ENCODE measurements around the gene TMPRSS6. TPM values are rescaled to one million over a fixed set of nuclear protein-coding genes. Genes with fewer than 3 reads are reported as not detected.

Gene TMPRSS6
- total RNA-seq, 4 donors from 2014 or later: not detected

DNA sequence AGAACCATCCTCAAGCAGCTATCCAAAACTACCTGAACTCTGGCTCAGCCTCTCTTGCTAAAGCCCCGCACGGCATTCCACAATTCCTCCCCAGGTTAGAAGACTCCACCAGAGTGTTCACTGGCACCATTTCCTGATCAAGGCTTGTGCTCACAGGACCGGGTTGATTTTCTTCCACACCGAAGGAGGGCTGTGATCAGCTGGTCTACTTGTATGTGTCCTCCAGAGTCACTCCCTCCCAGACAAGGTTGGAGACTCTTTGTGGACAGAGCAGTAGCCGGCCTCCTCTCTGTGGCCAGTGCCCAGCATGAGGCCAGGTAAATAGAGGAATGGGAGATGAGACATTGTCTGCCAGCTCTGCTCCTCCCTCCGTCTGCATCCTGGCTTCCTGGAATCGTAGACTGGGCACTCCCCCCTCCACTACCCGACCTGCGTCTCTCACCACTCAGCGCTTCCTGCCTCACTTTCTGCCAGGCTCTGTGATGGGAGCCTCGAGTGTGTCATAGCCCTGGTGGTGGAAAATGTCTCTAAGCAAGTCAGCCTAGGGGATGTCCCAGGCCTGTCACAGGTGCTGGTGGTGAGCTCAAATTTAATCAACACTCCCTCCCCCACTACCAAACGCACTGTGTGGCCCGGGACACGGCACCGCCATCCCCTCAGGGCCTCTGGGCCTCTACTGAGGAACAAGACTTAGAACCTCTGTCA, 12.5 kb upstream of the TMPRSS6 start:
- TF ChIP-seq CTCF (IDR thresholded peaks at IDR 0.05; ENCODE audit: low read depth): no peak

- TF ChIP-seq CTCF (IDR thresholded peaks at IDR 0.05; ENCODE audit: low read depth): no peak
Measured at GRCh38 chr22:37120569-37121340, 11.2 kb upstream of the TMPRSS6 start.

GRCh38 chr22:37119872-37120271, 10.4 kb upstream of the TMPRSS6 start:
- TF ChIP-seq CTCF (IDR thresholded peaks at IDR 0.05; ENCODE audit: low read depth): no peak

GRCh38 chr22:37118083-37118482, 8.6 kb upstream of the TMPRSS6 start:
- TF ChIP-seq CTCF (IDR thresholded peaks at IDR 0.05; ENCODE audit: low read depth): no peak

GRCh38 chr22:37117092-37117491, 7.6 kb upstream of the TMPRSS6 start:
- TF ChIP-seq CTCF (IDR thresholded peaks at IDR 0.05; ENCODE audit: low read depth): no peak

DNA sequence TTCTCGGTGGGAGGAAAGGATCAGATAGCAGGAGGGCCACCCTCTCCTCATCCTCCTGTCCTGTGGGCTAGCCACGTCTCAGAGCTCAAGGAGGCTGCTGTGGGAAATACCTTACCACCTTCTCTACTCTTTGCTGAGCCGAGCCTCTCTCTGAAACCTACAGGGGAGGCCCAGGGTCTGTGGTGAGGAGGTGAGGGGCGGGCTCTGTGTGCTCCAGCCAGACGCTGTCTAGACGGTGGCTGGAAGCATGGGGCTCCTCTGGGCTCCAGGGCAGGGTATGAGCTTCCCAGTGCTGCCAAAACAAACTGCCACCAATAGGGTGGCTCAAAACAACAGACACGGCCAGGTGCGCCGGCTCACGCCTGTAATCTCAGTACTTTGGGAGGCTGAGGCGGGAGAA, 5.5 kb upstream of the TMPRSS6 start:
- no peak for TF ChIP-seq CTCF (IDR thresholded peaks at IDR 0.05; ENCODE audit: low read depth)

DNA sequence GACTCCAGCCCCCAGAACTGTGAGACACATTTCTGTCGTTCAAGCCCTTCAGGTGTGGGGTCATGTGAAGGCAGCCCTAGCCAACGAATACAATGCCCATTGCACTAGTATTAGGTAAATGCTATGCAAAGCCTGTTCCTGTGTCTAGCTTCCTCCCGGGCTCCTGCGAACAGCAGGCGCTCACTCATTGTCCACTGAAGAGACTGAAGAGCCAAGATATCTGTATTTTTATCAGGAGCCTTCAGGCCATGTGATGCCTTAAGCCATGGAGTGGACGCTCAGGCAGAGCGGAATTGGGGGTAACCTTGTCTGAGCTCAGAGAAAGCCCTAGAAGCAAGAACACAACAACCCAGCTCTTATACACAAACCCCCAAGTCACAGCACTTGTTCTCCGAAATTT, 4.2 kb upstream of the TMPRSS6 start:
- no peak for TF ChIP-seq CTCF (IDR thresholded peaks at IDR 0.05; ENCODE audit: low read depth)

All from subcutaneous adipose tissue (tissue), 4 donors.